ENCODE data around the gene PUDP. TPM values are rescaled to one million over a fixed set of nuclear protein-coding genes. Genes with fewer than 3 reads are reported as not detected.

Gene PUDP
- total RNA-seq, 1 donor from 2014 or later: 6.1 TPM

GRCh38 chrX:7139202-7140081 is 8.5 kb downstream of the PUDP start:
- DNase-seq (ENCODE audit: low read depth): peak; percentile 38
- Histone ChIP-seq H3K36me3 (ENCODE audit: control insufficient read depth, insufficient read depth, low read length) (no peaks in the 10 kb centered on the region), H3K4me3 (ENCODE audit: low read depth, low read length) (no peak overlapping the region), H3K27me3 (ENCODE audit: control insufficient read depth, insufficient read depth, low read length) (no peaks in the 10 kb centered on the region)
- FAIRE-seq: no peak
- TF ChIP-seq CTCF (IDR thresholded peaks at IDR 0.05; ENCODE audit: insufficient read depth, low read length, severe bottlenecking): no peak

GRCh38 chrX:7134981-7135380 is 13.0 kb downstream of the PUDP start:
- no peak for TF ChIP-seq CTCF (IDR thresholded peaks at IDR 0.05; ENCODE audit: insufficient read depth, low read length, severe bottlenecking)
- DNase-seq (ENCODE audit: low read depth) (no peak), FAIRE-seq (no peak)
- Histone ChIP-seq H3K27me3 (ENCODE audit: control insufficient read depth, insufficient read depth, low read length) (no peaks in the 10 kb centered on the region), H3K36me3 (ENCODE audit: control insufficient read depth, insufficient read depth, low read length) (no peaks in the 10 kb centered on the region), H3K4me3 (ENCODE audit: low read depth, low read length) (no peak overlapping the region)

GRCh38 chrX:7133050-7133440 is 14.9 kb downstream of the PUDP start:
- DNase-seq (ENCODE audit: low read depth) (no peak), FAIRE-seq (no peak)

GRCh38 chrX:7132335-7133049 is 15.5 kb downstream of the PUDP start:
- FAIRE-seq (peak; percentile 97), DNase-seq (ENCODE audit: low read depth) (peak; percentile 91)
- TF ChIP-seq CTCF (IDR thresholded peaks at IDR 0.05; ENCODE audit: insufficient read depth, low read length, severe bottlenecking): peak; percentile 58
- Histone ChIP-seq H3K36me3 (ENCODE audit: control insufficient read depth, insufficient read depth, low read length) (no peaks in the 10 kb centered on the region), H3K27me3 (ENCODE audit: control insufficient read depth, insufficient read depth, low read length) (no peaks in the 10 kb centered on the region), H3K4me3 (ENCODE audit: low read depth, low read length) (no peak overlapping the region)

More at GRCh38 chrX:7133050-7133440, 14.9 kb downstream of the PUDP start:
- H3K36me3 ChIP-seq (ENCODE audit: control insufficient read depth, insufficient read depth, low read length): no peaks in the 10 kb centered on the region
- no peaks in the 10 kb centered on the region for H3K27me3 ChIP-seq (ENCODE audit: control insufficient read depth, insufficient read depth, low read length)
- H3K4me3 ChIP-seq (ENCODE audit: low read depth, low read length): no peak overlapping the region
- no peak for TF ChIP-seq CTCF (IDR thresholded peaks at IDR 0.05; ENCODE audit: insufficient read depth, low read length, severe bottlenecking)

- no peak for TF ChIP-seq CTCF (IDR thresholded peaks at IDR 0.05; ENCODE audit: insufficient read depth, low read length, severe bottlenecking)
- H3K36me3 ChIP-seq (ENCODE audit: control insufficient read depth, insufficient read depth, low read length): no peaks in the 10 kb centered on the region
- no peak for DNase-seq (ENCODE audit: low read depth)
- no peak overlapping the region for H3K4me3 ChIP-seq (ENCODE audit: low read depth, low read length)
- H3K27me3 ChIP-seq (ENCODE audit: control insufficient read depth, insufficient read depth, low read length): no peaks in the 10 kb centered on the region
- FAIRE-seq: peak; percentile 62
These were observed 16.3 kb downstream of the PUDP start for GRCh38 chrX:7131621-7132020.
